MM.1S (cell line): ENCODE data around the gene MIPEP.

ENCODE experiments used
- EZH2 ChIP-seq: fragments of 300-600 bp; sonication (generic); optimal IDR thresholded peaks from 2 replicates; pipeline ENCODE3; 2017; ENCODE audit warnings: low read depth, mild to moderate bottlenecking, antibody characterized with exemption, low read length, mixed read lengths
- TF ChIP-seq, protein P1 (sequence below): fragments of 300-600 bp; sonication (generic); IDR thresholded peaks from 2 replicates; pipeline ENCODE4 v1.5.1; 2016; ENCODE audit warnings: antibody characterized with exemption, low read length, mixed read lengths

DNA sequence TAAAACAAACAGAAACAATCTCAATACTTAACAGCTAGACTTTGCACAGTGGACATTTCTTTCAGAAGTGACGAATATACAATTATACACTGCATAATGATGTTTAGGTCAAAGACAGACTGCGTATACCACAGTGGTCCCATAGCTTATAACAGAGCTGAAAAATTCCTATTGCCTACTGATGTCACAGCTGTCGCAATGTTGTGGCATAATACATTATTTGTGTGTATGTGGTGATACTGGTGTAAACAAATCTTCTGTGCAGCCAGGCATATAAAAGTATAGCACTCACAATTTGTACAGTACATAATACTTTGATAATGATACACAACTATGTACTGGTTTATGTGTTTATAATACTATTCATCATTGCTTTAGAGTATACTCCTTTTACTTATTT lies 202.3 kb downstream of the MIPEP start:
- TF ChIP-seq, protein P1, sequence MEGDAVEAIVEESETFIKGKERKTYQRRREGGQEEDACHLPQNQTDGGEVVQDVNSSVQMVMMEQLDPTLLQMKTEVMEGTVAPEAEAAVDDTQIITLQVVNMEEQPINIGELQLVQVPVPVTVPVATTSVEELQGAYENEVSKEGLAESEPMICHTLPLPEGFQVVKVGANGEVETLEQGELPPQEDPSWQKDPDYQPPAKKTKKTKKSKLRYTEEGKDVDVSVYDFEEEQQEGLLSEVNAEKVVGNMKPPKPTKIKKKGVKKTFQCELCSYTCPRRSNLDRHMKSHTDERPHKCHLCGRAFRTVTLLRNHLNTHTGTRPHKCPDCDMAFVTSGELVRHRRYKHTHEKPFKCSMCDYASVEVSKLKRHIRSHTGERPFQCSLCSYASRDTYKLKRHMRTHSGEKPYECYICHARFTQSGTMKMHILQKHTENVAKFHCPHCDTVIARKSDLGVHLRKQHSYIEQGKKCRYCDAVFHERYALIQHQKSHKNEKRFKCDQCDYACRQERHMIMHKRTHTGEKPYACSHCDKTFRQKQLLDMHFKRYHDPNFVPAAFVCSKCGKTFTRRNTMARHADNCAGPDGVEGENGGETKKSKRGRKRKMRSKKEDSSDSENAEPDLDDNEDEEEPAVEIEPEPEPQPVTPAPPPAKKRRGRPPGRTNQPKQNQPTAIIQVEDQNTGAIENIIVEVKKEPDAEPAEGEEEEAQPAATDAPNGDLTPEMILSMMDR, result no peak
- TF ChIP-seq EZH2, result no peak
